ENCODE results near the gene ACTN3.

ACTN3 gene

DNA sequence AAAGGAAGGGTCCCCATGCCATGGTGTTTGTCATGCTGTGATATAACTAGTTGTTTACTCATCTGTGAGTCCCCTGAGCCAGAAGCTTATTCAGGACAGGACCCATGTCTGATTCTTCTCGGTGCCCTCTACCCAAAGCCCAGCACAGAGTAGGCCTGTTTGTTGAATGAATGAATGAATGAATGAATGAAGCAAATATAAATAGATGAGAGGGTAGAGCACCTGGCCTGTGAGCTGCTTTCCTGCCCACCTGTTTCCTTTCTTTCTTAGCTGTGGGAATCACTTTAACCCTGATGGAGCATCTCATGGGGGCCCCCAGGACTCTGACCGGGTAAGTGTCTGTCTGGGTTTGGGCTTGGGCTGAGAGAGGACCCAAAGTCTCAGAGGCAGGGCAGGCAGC, 53.5 kb downstream of the ACTN3 start:
- no peak for DNase-seq (ENCODE audit: low read depth in 1 of 2, low spot score in 1 of 2)
- TF ChIP-seq POLR2AphosphoS5 (IDR thresholded peaks at IDR 0.05; ENCODE audit: low read depth): no peak
- TF ChIP-seq GABPA (IDR thresholded peaks at IDR 0.05; ENCODE audit: low read depth): no peak
- TF ChIP-seq, protein P1, sequence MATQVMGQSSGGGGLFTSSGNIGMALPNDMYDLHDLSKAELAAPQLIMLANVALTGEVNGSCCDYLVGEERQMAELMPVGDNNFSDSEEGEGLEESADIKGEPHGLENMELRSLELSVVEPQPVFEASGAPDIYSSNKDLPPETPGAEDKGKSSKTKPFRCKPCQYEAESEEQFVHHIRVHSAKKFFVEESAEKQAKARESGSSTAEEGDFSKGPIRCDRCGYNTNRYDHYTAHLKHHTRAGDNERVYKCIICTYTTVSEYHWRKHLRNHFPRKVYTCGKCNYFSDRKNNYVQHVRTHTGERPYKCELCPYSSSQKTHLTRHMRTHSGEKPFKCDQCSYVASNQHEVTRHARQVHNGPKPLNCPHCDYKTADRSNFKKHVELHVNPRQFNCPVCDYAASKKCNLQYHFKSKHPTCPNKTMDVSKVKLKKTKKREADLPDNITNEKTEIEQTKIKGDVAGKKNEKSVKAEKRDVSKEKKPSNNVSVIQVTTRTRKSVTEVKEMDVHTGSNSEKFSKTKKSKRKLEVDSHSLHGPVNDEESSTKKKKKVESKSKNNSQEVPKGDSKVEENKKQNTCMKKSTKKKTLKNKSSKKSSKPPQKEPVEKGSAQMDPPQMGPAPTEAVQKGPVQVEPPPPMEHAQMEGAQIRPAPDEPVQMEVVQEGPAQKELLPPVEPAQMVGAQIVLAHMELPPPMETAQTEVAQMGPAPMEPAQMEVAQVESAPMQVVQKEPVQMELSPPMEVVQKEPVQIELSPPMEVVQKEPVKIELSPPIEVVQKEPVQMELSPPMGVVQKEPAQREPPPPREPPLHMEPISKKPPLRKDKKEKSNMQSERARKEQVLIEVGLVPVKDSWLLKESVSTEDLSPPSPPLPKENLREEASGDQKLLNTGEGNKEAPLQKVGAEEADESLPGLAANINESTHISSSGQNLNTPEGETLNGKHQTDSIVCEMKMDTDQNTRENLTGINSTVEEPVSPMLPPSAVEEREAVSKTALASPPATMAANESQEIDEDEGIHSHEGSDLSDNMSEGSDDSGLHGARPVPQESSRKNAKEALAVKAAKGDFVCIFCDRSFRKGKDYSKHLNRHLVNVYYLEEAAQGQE (IDR thresholded peaks at IDR 0.05; ENCODE audit: insufficient replicate concordance, low read depth): no peak
- TF ChIP-seq, protein P2, sequence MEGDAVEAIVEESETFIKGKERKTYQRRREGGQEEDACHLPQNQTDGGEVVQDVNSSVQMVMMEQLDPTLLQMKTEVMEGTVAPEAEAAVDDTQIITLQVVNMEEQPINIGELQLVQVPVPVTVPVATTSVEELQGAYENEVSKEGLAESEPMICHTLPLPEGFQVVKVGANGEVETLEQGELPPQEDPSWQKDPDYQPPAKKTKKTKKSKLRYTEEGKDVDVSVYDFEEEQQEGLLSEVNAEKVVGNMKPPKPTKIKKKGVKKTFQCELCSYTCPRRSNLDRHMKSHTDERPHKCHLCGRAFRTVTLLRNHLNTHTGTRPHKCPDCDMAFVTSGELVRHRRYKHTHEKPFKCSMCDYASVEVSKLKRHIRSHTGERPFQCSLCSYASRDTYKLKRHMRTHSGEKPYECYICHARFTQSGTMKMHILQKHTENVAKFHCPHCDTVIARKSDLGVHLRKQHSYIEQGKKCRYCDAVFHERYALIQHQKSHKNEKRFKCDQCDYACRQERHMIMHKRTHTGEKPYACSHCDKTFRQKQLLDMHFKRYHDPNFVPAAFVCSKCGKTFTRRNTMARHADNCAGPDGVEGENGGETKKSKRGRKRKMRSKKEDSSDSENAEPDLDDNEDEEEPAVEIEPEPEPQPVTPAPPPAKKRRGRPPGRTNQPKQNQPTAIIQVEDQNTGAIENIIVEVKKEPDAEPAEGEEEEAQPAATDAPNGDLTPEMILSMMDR (IDR thresholded peaks at IDR 0.05; ENCODE audit: insufficient read depth, low read length): no peak
- Histone ChIP-seq H3K27me3 (ENCODE audit: insufficient read depth, poor library complexity, severe bottlenecking) (no peaks in the 10 kb centered on the region), H3K4me3 (replicated peaks; ENCODE audit: insufficient read depth, low read length) (no peak overlapping the region), H3K27ac (replicated peaks) (no peak overlapping the region)

DNA sequence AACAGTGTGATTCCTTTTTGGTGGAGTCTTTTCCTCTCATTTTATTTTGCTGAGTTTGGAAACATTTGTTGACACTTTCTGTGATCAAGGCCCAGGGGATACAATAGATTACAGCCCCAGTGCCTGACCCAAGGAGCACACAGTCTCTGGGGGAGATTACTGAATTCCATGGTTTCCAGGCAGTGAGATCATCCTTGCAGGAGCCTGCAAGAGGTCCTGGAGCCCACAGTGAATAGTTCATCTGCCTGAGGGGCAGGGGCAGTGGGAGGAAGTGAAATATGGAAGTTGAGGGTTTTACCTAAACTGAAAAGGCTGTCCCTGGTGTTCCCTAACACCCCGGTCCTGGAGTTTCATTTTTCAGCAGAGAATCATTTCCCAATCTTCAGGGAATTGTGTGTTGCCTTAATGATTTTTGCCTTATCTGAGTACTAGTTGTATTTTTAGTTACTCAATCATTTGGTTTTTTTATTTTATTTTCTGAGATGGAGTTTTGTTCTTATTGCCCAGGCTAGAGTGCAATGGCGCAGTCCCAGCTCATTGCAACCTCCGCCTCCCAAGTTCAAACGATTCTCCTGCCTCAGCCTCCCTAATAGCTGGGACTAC, 54.0 kb downstream of the ACTN3 start:
- Histone ChIP-seq H3K4me3 (replicated peaks; ENCODE audit: insufficient read depth, low read length) (no peak overlapping the region), H3K27ac (replicated peaks) (no peak overlapping the region)
- peak in 1 of 2 experiments; percentile 34 for DNase-seq (ENCODE audit: low read depth in 1 of 2, low spot score in 1 of 2)

DNA sequence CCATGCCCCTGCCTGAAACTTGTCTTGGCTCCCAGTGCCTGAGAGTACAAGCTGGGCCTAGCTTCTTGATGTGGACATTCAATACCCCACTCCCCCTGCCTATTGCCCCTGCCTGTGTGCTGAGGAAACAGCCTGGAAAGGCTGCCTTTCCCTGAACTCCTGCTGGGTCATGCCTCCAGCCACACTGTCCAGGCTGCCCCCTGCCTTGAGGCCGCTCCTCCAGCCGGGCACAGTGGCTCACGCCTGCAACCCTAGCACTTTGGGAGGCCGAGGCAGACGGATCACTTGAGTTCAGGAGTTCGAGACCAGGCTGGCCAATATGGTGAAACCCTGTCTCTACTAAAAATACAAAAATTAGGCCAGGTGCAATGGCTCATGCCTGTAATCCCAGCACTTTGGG, 56.4 kb downstream of the ACTN3 start:
- H3K27ac ChIP-seq (replicated peaks): no peak overlapping the region
- no peak for DNase-seq (ENCODE audit: low read depth in 1 of 2, low spot score in 1 of 2)
- H3K4me3 ChIP-seq (replicated peaks; ENCODE audit: insufficient read depth, low read length): no peak overlapping the region
- H3K27me3 ChIP-seq (ENCODE audit: insufficient read depth, poor library complexity, severe bottlenecking): no peaks in the 10 kb centered on the region
- TF ChIP-seq POLR2AphosphoS5 (IDR thresholded peaks at IDR 0.05; ENCODE audit: low read depth) (no peak), SPI1 (IDR thresholded peaks at IDR 0.05; ENCODE audit: borderline replicate concordance, low read depth) (no peak), GABPA (IDR thresholded peaks at IDR 0.05; ENCODE audit: low read depth) (no peak)
- TF ChIP-seq, protein P1 (IDR thresholded peaks at IDR 0.05; ENCODE audit: insufficient replicate concordance, low read depth): no peak
- TF ChIP-seq, protein P2 (IDR thresholded peaks at IDR 0.05; ENCODE audit: insufficient read depth, low read length): no peak

More for the DNA sequence above, 54.0 kb downstream of the ACTN3 start:
- peak; percentile 86 for TF ChIP-seq SPI1 (IDR thresholded peaks at IDR 0.05; ENCODE audit: borderline replicate concordance, low read depth)
- TF ChIP-seq, protein P1 (IDR thresholded peaks at IDR 0.05; ENCODE audit: insufficient replicate concordance, low read depth): no peak
- H3K27me3 ChIP-seq (ENCODE audit: insufficient read depth, poor library complexity, severe bottlenecking): no peaks in the 10 kb centered on the region
